Activated CD8-positive, alpha-beta memory T cell treated with anti-CD3 and anti-CD28 coated beads, Interleukin-2, amount 50 U/mL, for 1 hour (primary cell): ENCODE measurements around the gene CNKSR3.

Experiments
- DNase-seq: peaks from one replicate; pipeline ENCODE4 v3.0.0-alpha.2; 2020; ENCODE audit errors: extremely low read depth

CNKSR3 gene

GRCh38 chr6:154414021-154414813 lies 96.3 kb downstream of the CNKSR3 start:
- DNase-seq = no peak

DNA sequence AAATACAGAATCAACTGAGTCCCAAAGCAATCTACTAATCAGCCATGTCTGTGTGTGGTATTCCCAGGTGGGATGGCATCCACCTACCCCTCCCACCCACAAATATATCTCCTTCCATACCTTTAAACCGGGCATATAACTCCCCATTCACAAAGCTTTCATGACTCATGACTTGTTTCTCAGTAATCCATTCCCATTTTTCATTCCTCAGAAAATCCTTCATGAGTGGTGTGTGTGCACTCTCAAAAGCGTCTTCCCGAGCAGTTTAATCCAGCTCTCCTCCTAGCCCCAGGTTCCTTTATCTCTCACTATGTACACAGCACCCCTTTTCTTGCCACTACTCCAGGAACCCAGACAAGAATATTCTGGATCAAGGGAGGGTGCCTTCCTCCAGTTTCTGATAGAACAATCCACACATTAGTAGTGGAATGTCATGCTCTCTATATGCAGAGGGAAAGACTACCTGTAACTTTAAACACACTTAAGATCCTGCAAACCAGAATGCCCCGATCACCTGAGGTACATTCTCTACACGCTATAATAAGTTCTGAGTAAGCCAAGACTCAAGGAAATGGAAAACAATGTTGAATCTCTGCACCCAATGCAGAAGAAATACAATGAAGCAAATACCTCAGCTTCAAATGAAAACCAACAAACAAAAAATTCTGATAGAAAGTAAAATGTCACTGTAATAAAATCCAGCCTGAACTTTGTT lies 98.2 kb downstream of the CNKSR3 start:
- no peak for DNase-seq

GRCh38 chr6:154411076-154411475 lies 99.4 kb downstream of the CNKSR3 start:
- DNase-seq = no peak

GRCh38 chr6:154410619-154411072 lies 99.8 kb downstream of the CNKSR3 start:
- DNase-seq = no peak

DNA sequence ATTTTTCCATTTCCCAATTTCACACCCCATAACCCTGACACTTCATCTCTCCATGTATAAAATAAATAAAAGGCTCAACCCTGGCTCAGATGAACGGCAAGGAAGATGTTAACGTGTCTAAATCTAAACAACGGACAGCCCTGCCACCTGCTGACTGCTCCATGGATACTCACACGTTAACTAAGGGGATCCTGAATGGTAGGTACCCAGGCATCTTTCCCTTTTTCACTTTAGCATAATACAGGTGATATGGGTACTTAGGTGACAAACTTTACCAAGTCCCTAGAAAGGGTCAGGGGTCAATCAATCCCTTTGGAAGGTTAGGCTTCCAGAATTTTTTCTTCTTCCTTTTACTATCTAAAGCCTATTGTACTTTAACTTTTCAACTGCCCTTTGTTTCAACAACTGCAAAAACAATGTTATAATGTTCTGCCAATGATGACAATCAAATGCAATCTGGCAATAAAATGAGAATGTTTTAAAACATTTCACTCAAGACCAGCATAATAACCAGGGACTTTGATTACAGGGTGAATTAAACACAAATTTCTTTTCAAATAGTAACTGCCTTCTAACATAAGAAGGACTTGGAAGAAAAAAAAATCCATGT lies 101.5 kb downstream of the CNKSR3 start:
- DNase-seq = no peak

- no peak for DNase-seq
These were observed 103.0 kb downstream of the CNKSR3 start for GRCh38 chr6:154407440-154407839.

DNA sequence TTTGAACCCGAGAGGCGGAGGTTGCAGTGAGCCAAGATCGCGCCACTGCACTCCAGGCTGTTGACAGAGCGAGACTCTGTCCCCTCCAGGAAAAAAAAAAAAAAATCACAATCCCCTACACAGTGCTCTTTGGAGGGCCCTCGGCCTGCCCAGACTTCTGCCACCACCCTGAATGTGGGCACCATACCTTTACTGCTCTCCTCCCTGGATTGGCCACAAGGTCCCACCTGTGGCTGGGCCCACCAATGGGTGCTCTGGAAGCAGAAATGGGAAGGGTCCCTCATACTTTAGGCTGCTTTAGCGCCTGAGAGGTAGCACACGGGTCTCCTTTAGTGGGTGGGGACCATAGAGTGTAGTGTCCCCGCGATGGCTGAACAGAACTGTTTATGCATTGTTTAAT lies 103.6 kb downstream of the CNKSR3 start:
- no peak for DNase-seq

- DNase-seq = no peak
These were observed 104.2 kb downstream of the CNKSR3 start for GRCh38 chr6:154406301-154406700.

GRCh38 chr6:154404791-154405400 lies 105.6 kb downstream of the CNKSR3 start:
- no peak for DNase-seq

GRCh38 chr6:154403788-154404187 lies 106.7 kb downstream of the CNKSR3 start:
- DNase-seq = no peak

DNA sequence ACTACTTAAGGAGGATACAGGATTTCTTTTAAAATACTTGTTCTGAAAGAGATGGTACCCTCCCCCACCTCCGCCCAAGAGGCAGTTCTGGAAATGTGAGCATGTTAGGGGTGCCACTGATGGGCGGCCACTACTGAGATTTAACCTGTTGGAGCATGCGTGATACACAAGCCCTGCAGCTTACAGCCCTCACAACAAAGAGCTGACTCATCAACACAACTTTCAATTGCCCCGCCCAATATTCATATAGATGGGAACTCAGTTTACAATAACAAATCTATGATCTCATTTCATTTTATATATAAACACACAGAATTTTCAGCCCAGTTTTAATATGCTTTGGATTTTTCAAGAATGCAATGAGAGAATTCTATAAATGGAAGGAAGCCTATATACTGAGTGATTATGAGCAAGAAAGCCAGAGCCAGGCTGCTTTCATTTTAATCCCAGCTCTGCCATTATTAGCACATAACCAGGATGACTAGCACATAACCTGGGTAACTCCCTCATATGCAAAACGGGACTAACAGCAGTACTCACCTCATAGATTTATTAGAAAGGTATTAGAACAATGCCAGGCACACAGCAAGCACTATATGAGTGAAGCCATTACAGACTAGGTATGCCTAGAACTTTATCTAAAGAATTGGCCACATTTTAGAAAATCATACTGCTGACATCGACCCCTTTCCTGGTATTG lies 108.3 kb downstream of the CNKSR3 start:
- no peak for DNase-seq

DNA sequence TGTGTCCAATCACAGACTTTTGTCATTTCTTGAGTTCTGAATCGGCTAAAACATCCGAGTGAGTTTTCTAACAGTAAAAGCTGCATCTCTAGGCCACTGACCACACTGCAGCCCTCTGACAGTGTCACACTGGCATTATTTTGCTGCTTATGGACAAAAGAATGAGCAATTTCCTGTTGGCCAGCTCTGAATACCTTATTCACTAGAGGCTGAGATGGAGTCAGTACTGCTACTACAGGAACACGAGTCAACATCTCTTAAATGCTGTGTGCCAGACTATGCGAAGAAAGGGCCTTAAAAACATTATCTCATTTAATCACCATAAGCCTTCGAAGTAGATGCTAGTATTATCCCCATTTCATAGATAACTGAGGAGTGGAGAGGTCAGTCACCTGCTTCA lies 111.4 kb downstream of the CNKSR3 start:
- no peak for DNase-seq

DNA sequence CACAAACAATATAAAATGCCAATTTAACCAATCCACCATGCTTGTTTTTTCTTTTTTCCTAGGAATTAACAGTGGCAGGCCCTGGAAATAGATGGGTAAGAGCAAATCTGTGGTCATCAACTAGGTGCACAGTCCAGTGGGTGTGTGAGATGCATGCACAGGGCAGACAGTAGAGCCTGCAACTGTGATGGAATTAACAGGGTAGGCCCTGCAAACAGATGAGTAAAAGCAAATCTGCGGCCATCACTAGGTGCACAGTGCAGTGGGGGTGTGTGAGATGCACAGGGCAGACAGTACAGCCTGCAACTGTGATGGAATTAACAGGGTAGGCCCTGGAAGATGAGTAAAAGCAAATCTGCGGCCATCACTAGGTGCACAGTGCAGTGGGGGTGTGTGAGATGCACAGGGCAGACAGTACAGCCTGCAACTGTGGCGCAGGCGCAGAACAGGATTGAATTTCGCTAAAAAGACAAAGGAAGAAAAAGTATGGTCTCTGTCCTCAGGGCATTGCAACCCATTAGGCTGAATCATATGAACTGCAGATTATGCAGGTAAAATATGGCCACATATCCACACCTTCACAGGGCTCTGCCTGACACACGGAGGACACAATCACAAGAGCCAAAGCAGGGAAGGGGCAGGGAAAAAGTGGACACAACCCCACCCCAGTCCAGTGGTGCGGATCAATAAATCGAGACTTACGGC lies 112.8 kb downstream of the CNKSR3 start:
- no peak for DNase-seq

DNA sequence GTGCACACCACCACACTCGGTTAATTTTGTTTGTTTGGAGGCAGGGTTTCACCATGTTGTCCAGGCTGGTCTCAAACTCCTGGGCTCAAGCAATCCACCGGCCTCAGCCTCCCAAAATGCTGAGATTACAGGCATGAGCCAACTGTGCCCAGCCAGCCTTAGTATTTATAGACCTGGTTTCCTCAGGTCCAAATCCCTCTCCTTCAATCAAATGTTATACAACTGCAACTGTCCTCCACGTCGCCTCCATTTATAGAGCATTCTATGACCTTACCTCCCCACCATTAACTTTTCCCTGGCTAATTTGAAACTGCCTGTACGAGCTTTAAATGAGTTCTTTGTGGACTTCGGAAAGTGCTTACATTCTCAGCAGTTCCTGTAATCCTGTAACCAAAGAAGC lies 114.6 kb downstream of the CNKSR3 start:
- no peak for DNase-seq

DNA sequence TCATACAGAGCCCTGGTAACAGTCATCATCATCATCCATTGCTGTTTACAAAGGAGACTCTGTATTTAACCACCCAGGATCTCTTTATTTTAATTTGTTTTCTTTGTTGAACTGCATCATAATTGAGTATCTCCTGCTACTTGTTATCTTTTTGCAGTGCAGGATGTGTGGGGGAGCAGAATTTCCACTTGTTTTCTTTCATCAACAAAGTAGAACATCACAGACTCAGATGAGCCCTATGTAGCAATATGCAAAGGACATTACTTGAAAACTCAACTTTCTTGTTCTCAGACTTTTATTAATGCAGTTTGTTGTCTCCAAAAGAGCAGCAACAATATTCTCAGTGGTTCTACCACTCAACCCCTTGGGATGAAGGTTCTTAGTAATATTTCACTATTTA lies 115.2 kb downstream of the CNKSR3 start:
- no peak for DNase-seq

- no peak for DNase-seq
These were observed 115.9 kb downstream of the CNKSR3 start for GRCh38 chr6:154394571-154394970.

DNA sequence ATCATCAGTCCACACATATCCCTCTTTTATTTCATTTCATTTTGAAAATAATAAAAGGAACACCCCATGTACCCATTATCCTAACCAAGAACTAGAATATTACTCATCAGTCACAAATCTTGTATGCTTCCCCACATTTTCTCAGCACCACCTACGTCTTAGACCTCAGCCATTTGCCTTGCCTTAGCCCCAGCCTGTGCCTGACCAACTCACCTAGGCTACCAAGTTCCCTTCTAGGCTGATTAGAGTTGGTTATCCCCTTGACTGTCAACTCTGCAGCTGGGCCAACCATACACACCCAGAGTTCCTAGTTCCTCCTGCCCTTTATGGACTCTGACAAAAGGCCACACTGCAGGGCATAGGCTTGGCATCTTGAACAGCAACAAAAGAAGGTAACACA lies 120.5 kb downstream of the CNKSR3 start:
- no peak for DNase-seq

DNA sequence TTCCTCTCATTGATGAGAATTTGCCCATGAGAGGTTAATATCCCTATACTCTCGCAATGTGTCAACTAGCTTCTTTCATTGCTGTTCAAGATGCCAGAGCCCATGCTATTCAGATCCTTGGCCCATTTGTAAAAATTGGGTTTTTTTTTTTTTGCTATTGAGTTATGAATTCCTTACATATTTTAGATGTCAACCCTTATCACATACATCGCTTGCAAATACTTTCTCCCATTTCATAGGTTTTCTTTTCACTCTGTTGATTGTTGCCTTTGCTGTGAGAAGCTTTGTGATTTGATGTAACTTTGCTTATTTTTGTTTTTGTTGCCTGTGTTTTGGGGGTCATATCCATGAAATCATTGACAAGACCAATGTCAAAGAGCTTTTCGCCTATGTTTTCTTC lies 121.7 kb downstream of the CNKSR3 start:
- no peak for DNase-seq

GRCh38 chr6:154386848-154387717 lies 123.4 kb downstream of the CNKSR3 start:
- DNase-seq = no peak

DNA sequence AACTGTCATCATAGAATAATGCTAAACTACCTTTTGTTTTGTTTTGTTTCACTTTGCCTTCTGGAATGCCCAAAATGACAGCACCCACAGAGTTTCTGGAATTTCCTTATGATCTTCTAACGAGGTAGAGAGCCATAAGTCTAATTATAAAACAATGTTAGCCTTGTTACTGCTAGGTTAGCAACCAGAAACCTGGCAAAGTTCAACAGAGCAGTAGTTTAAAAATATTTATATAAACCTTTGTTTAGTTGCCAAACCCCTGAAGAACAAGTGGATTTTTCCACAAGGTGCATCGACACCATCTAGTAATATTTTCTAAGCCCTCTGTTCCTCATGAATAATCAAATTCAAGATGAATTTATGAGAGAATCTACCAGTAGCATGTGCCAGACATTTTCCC lies 126.3 kb downstream of the CNKSR3 start:
- DNase-seq = no peak
